ENCODE data around the gene FOXD4.
"Not testable (repeated sequence)": the region's sequence is repeated elsewhere in the genome, so short reads cannot be mapped to it uniquely, and the experiment has no call there.

FOXD4 gene

DNA sequence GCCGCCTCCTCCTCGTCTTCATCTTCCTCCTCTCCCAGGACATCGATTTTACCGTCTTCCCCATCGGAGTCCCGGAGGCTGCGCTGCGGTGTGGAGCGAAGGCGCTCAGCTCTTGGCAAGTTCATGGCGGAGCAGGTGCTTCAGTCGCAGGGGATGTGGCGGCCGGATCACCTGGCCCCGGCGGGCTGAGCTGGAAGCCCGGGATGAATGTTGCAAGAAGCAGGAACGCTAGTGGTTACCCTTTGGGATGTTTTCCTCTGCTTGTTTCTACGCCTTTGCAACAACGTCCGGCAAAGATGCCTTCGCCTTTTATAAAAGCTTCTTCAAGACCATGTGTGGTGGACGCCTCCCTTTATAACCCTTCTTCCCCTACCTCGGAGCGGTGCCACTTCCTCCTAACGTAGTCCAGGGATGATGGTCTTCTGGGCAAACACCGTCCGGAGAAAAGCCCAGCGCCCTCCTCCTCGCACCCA is at the start of gene FOXD4:
TSS of gene FOXD4 (minus strand) at position 423 of the 473 bp plus-strand sequence. CDS start at position 125, 298 bp downstream.
- DNase-seq: not testable (repeated sequence)

DNA sequence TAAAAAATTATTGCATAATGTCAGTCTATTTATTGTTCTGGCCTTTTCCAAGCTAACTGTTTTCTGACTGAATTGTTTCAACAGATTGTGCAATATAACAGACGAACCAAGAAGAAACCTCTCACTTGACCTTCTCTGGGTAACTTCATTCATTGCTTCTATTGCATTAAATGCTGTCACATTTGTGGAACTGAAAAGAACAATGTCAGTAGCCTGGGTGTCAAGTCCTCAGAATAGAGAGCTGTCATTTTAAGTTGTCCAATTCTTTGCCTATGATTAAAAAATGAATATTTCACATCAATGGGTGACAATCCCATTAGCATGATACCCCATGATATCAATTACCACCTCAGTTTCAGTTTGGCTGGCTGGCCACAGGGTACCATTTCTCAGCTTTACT is 41.7 kb upstream of the FOXD4 start:
- DNase-seq: not testable (repeated sequence)

GRCh38 chr9:151173-151572 is 33.0 kb upstream of the FOXD4 start:
- not testable (repeated sequence) for DNase-seq

DNA sequence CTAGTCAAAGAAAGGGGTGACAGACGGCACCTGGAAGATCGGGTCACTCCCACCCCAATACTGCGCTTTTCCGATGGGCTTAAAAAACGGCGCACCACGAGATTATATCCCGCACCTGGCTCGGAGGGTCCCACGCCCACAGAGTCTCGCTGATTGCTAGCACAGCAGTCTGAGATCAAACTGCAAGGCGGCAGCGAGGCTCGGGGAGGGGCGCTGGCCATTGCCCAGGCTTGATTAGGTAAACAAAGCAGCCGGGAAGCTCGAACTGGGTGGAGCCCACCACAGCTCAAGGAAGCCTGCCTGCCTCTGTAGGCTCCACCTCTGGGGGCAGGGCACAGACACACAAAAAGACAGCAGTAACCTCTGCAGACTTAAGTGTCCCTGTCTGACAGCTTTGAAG is 21.7 kb upstream of the FOXD4 start:
- not testable (repeated sequence) for DNase-seq

- not testable (repeated sequence) for DNase-seq
Observed at GRCh38 chr9:117144-117994, 848 bp downstream of the FOXD4 start.

GRCh38 chr9:116239-117077 is 1.8 kb downstream of the FOXD4 start:
- not testable (repeated sequence) for DNase-seq

- DNase-seq: not testable (repeated sequence)
Observed at GRCh38 chr9:115118-115451, 3.1 kb downstream of the FOXD4 start.

- DNase-seq: not testable (repeated sequence)
Observed at GRCh38 chr9:114267-115117, 3.7 kb downstream of the FOXD4 start.

DNA sequence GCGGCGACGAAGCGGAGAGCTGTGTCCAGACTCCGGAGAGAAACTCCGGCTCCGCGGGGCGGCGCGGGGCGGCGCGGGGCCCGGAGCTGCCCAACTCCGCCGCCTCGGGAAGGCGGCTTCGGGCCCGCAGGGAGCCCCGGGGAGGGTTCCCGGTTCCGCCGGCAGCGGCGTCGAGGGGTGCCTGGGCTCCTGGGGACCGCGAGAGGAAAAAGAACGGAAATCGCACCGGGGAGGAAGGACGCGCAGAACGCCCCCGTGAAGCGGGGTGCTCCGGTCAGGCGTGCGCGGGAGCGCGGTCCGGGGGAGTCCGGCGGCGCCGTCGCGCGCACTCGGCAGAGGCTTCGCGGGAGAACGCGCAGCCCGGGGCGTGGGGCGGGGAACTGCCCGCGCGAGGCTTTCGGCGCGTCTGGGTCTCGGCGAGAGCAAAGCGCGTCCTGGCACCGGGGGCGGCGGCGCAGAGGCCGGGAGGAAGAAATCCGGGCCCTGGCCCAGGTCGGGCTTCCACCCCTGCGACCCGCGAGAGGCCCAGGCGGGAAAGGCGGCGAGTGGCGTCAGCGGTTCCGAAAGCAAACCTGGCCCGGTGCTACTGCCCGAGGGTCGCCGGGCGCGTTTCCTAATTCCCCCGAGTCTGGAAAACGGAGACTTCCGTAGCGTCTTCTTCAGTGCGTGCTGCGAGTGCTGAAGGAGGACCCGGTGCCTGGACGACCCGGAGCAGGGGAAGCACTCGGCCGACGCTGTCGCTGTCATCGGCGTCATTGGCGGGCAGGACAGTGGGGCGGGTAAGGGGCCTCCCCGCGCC is 4.5 kb downstream of the FOXD4 start:
- not testable (repeated sequence) for DNase-seq

- DNase-seq: not testable (repeated sequence)
Observed at GRCh38 chr9:112589-113467, 5.4 kb downstream of the FOXD4 start.

GRCh38 chr9:110672-111071 is 7.5 kb downstream of the FOXD4 start:
- not testable (repeated sequence) for DNase-seq

- DNase-seq: not testable (repeated sequence)
Observed at GRCh38 chr9:109540-109939, 8.7 kb downstream of the FOXD4 start.

DNA sequence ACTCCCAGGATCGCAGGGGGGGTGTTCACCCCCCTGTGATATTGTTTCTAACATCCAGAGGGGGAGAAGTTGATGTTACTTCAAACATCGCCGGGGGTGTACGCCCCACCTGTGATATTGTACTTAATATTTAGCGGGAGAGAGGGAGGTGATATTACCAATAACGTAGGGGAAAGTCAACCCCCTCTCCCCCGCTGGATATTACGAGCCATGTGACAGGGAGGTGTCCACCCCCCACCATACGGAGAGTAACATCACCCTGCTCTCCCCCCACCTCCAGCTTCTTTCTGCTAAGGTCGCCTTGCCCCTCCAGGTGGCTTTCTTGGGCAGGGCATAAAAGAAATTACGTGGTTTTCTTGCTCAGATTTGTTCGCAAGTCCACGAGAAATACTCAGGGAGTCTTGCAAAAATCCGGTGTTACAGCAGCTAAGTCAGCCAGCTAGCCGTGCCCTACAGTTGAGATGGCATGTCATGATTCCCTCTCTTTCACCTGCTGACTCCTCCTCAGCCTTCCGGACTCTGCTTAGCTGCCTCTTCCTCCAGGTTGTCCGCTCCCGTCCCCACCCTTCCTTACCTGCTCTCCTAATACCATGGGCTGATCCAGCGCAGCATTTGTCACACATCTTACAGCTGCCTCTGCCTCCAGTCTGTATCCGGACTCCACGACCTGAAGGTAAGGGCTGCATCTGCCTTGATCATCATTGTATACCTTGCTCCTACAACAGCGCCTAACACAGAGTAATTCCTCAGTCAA is 9.3 kb downstream of the FOXD4 start:
- not testable (repeated sequence) for DNase-seq

DNA sequence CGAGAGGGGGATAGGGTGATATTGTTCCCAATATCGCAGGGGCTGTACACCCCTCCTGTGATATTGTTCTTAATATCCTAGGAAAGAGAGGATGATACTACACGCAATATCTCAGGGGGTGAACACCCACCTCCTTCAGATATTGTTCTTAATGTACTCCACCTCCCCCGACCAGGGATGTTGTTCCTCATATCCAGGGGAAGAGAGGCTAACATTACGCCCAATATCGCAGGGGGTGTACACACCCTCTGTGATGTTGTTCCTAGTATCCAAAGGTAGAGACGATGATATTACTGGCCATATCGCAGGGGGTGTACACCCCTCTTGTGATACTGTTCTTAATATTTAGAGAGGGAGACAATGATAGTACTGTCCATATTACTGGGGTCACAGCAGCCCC is 12.2 kb downstream of the FOXD4 start:
- not testable (repeated sequence) for DNase-seq

GRCh38 chr9:100430-100829 is 17.8 kb downstream of the FOXD4 start:
- not testable (repeated sequence) for DNase-seq

DNA sequence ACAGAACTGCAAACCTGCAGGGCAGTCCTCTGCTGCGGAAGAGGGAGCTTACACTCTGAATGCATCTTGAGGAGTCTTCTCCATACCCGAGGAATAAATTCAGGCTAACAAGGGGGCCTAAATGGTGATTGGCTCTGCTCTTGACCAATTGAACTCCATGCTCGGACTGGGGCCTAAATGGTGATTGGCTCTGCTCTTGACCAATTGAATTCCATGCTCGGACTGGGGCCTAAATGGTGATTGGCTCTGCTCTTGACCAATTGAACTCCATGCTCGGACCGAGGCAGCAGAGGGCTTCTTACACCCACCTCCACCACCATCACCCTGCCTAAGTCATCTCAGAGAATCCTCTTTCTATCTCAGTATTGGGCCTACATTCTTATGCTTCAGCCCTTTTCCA is 18.4 kb downstream of the FOXD4 start:
- not testable (repeated sequence) for DNase-seq

- DNase-seq: not testable (repeated sequence)
Observed at GRCh38 chr9:98775-99174, 19.4 kb downstream of the FOXD4 start.

DNA sequence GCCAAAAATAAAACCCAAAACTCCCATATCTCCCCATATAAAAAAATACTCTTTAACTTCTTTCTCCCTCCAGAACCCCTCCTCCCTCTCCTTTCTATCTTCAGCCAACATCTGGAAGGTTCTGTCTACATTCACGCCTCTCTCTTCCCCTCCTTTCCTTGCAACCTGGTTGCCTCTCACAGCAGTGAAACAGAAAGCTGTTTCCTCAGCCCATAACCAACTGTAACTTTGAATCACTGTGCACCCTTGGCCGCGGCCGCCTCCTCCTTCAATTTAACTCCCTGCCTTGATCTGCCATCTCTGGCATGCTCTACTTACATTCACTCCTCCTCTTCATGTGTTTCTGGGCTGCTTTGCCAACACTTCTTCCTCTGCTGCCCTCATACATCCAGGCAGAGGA is 23.2 kb downstream of the FOXD4 start:
- not testable (repeated sequence) for DNase-seq

GRCh38 chr9:94323-94722 is 23.9 kb downstream of the FOXD4 start:
- DNase-seq: not testable (repeated sequence)

- not testable (repeated sequence) for DNase-seq
Observed at GRCh38 chr9:93909-94308, 24.3 kb downstream of the FOXD4 start.

Data from NCI-H1694 treated with DMSO at 0.1 percent for 48 hours (cell line).